ENCODE data around the gene FGD5.

Gene FGD5

DNA sequence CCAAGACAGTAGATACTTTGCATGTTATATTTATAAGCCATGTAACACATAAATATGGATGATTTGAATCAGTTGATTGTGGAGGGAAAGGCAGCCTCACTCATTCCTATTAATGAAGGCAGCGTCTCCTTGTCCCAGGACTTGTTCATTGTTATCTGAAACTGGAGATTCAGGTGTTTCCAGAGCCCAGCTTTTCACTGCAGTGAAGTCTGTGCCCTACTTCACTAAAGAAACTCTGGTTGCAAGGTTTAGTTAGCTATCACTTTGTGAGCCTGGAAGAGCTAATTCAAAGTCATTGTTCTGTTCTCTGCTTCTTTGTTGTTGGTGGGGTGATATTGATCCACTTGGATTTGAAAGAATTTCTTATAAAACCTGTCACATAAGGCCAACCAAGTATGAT lies 138.4 kb downstream of the FGD5 start:
- H3K4me3 ChIP-seq (ENCODE audit: low read depth, low read length) = no peak overlapping the region
- TF ChIP-seq, protein P1, sequence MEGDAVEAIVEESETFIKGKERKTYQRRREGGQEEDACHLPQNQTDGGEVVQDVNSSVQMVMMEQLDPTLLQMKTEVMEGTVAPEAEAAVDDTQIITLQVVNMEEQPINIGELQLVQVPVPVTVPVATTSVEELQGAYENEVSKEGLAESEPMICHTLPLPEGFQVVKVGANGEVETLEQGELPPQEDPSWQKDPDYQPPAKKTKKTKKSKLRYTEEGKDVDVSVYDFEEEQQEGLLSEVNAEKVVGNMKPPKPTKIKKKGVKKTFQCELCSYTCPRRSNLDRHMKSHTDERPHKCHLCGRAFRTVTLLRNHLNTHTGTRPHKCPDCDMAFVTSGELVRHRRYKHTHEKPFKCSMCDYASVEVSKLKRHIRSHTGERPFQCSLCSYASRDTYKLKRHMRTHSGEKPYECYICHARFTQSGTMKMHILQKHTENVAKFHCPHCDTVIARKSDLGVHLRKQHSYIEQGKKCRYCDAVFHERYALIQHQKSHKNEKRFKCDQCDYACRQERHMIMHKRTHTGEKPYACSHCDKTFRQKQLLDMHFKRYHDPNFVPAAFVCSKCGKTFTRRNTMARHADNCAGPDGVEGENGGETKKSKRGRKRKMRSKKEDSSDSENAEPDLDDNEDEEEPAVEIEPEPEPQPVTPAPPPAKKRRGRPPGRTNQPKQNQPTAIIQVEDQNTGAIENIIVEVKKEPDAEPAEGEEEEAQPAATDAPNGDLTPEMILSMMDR (IDR thresholded peaks at IDR 0.05; ENCODE audit: control insufficient read depth, extremely low read depth, insufficient read depth) = no peak
- no peak for DNase-seq (ENCODE audit: low read depth)

DNA sequence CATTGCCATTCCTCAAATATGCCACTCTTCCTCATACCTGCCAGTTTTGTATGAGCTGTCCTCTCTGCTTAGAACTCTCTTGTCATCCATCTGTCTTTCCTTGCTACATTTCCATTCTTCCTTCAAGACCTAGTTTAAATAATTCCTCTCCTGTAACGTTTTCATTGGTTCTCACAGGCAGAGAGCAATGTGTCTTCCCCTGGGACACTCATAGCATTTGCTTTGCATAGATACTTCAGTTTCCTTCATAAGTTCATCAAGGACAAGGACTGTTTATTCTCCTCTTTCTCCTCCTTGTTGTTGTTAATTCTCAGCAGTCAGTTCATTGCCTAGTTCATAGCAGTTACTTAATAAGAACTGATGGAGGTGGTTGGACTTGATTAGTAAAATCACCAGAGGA lies 139.2 kb downstream of the FGD5 start:
- TF ChIP-seq, protein P1 (IDR thresholded peaks at IDR 0.05; ENCODE audit: control insufficient read depth, extremely low read depth, insufficient read depth) = no peak
- no peak for DNase-seq (ENCODE audit: low read depth)
- no peak overlapping the region for H3K4me3 ChIP-seq (ENCODE audit: low read depth, low read length)

DNA sequence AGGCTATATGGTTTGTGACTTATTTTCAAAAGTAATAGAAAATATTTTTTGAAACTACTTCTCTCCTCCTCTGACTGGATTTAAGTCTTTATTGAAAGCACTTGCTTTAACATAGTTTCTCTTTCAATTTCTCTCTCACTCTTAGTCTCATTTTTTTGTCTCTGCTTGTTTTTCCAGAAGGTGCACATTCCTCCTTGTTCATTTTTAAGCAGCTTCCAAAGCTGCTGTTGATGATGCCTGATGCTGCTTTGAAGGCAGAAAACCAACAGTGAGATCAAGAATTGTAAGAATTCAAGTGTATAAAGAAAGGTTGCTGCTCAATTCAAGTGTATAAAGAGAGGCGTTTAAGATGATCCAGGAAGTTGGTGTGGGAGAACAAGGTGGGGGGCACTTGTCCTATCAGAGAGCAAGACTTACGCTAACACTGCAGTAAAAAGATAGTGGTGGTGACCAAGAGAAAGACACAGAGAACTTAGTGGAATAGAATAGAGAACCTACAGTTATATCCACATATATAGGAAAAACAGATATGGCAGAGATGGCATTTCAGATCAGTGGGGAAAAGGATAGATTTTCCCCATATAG lies 140.7 kb downstream of the FGD5 start:
- no peak for DNase-seq (ENCODE audit: low read depth)
- TF ChIP-seq, protein P1 (IDR thresholded peaks at IDR 0.05; ENCODE audit: control insufficient read depth, extremely low read depth, insufficient read depth) = no peak
- H3K4me3 ChIP-seq (ENCODE audit: low read depth, low read length) = no peak overlapping the region

DNA sequence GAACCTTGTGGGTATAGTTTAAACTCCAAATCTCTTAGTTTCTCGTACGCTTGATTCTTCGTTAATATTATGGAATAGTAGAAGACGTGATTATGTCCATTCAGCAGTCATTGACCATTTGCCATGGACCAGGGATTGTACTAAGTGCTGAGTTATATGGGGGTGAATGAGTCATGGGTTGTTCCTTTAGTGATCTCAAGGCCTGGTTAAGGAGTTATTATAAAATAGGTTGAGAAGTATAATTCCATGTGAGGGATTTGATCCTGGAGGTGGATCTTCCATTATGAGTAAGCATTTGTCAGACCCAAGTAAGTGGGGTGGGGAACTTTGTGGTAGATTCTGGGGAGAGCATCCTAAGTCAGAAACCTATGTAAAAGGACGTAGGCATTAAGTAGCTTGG lies 144.0 kb downstream of the FGD5 start:
- TF ChIP-seq, protein P1 (IDR thresholded peaks at IDR 0.05; ENCODE audit: control insufficient read depth, extremely low read depth, insufficient read depth) = no peak
- no peak overlapping the region for H3K4me3 ChIP-seq (ENCODE audit: low read depth, low read length)
- no peak for DNase-seq (ENCODE audit: low read depth)

DNA sequence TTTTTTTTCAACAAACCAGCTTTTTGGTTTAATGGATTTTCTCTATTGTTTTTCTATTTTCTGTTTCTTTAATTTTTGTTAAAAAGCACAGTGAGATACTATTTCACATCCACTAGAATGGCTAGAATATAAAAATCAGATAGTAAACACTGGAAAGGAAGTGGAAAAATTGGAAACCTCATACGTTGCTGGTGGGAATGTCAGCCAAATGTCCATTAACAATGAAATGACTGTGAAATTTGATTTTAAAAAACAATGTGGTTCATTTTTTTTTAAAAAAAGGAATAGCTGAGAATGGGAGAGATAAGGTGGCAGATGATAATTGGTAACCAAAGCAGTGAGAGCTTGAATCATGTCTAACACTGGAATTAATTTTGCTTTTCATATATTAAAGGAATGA lies 148.5 kb downstream of the FGD5 start:
- H3K4me3 ChIP-seq (ENCODE audit: low read depth, low read length) = no peak overlapping the region
- no peak for DNase-seq (ENCODE audit: low read depth)
- TF ChIP-seq, protein P1 (IDR thresholded peaks at IDR 0.05; ENCODE audit: control insufficient read depth, extremely low read depth, insufficient read depth) = no peak

DNA sequence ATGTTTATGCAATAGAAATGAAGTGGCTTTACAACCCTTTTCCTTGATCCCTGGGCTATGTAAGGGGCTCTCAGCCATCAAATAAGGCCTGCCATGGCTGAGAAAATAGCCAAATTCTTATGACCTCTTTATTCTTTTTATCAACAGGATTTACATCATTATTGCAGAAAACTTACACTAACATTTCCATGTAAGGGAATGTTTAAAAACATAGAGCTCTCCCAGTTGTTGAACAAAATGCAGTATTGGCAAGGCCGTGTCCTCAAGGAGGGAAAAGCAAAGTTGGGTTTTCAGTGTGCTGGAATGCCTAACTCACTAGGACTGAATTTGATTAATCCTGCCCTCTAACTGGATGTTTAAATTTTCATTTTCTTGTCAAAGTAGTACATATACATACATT lies 150.9 kb downstream of the FGD5 start:
- TF ChIP-seq, protein P1 (IDR thresholded peaks at IDR 0.05; ENCODE audit: control insufficient read depth, extremely low read depth, insufficient read depth) = no peak
- no peak for DNase-seq (ENCODE audit: low read depth)
- no peak overlapping the region for H3K4me3 ChIP-seq (ENCODE audit: low read depth, low read length)

DNA sequence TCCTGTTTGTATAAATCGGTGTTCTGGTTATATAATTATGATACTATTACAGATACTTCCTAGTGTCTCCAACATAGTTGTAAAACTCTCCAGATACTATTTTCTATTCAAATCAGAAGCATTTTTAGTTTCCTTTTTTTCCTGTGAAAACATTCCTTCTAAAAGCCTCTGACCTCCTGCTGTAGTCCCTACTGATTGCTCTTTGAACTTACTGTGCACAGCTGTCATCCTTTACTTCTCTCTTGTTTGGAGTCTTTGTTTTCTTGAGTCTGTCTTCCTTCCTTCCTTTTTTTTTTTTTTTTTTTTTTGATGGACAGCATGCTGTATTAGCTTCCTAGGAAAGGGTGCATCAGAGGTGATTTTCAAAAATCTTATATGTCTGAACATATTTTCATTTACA lies 157.6 kb downstream of the FGD5 start:
- no peak for DNase-seq (ENCODE audit: low read depth)
- no peak overlapping the region for H3K4me3 ChIP-seq (ENCODE audit: low read depth, low read length)
- TF ChIP-seq, protein P1 (IDR thresholded peaks at IDR 0.05; ENCODE audit: control insufficient read depth, extremely low read depth, insufficient read depth) = no peak

Data from LNCaP clone FGC (cell line).